Measurements from ENCODE around the gene TLL2.
"Not testable (repeated sequence)": the region's sequence is repeated elsewhere in the genome, so short reads cannot be mapped to it uniquely, and the experiment has no call there.

The TLL2 gene

DNA sequence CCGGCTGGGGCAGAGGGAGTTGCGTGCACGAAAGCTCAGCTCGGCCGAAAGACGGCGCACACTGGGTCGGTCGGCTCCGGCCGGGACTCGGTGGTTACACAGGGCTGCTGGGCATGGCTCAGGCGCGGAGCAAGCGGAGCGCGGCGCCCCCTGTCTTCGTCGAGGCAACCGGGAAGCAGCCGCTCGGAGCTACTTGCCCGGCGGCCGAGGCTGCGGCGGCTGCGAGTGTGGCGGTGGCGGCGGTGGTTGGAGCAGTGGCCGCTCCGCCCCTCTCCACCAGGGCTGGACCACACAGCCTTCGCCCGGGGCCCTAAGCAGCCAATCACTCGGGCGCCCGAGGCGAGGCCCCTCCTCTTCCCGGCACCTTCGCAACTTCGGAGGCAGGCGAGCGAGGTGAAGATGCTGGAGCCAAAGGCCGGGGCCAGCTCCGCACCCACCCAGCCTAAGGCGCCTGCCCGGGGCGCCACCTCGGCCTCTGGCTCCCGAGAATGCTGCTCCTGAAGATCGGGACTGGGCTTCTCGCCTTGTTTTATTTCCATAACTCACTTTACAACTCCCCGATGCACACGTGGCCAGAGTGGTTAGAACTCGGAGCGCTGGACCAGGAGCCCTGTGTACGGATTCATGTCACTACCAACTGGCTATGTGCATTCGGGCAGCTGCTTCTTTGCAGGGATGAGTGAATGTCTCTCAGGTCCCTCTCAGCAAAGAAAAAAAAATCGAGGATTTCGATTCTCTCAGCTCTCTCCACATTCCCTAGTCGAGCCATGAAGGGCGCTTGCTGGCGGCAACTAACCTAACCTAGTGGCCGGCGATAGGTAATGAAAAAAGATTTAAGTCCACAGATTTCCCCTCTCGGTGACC is at the start of gene TLL2:
TLL2 (minus strand) TSS at position 229 of the 864 bp plus-strand sequence. CDS start 241 bp downstream, outside the sequence.
- peak; percentile 76 for DNase-seq

DNA sequence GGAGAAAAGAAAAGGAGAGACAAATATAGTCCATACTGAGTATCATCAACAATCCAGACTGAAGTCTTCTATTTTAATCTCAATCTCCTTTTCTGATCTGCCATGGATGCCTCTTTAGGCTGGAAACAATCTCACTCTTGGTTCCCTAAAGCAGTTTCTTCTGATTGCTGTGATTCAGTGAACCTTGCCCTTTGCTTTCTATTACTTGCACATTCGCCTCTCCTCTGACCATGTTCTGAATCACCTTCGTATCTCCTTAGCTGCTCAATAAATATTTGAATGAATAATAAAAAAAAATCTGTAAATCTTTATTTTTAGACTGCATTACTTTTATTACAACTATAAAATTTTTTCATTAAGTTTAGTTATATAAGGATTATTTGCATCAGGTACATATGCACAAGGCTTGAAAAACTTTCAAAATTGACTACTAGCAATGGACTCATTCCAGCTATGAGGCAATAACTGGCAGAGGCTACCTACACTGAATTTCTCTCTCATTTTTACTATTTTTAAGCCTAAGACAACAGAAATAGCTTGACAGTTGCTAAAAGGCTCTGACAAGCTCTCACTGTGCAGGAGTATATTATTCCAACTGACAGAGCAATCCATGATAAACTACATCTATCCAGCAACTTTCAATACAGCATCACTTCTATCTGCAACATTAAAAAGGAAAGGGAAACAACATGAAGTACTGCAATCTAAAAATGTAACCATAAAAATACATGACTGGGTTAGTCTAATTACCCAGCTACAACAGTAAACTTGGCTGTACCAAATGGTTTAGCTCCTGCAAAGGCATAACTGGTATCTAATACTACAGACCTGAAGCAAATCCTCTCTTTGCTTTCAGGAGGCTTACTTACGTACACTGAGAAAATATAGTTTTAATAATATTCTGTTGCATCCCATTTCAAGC is 47.5 kb upstream of the TLL2 start:
- no peak for DNase-seq

DNA sequence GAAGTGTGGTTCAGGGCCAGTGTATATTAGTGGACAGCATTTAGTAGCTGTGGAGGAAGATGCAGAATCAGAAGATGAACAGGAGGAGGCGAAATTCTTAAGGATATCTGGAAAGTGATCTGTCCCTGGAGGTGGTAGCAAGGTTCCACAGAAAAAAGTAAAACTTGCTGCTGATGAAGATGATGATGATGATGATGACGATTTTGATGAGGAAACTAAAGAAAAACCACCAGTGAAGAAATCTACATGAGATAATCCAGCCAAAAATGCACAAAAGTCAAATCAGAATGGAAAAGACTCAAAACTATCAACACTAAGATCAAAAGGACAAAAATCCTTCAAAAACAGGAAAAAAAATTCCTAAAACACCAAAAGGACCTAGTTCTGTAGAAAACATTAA is 46.8 kb upstream of the TLL2 start:
- DNase-seq, result no peak

DNA sequence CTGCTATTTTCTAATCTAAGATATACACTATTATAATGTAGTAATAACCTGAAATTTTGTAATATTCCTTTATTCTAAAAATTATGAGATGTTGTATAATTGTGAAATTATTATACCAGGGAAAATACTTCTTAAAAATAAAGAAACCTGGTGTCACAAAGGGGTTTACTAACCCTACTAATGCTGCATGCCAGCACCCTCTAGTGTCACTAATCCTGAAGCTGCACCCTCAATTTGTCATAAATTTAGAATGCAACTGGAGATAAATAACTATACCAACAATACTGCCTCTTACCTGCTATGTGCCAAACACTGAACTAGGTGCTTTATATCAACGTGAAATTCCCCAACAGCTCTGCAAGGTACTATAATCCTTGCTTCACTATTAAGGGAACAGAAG is 42.3 kb upstream of the TLL2 start:
- DNase-seq, result peak; percentile 29

DNA sequence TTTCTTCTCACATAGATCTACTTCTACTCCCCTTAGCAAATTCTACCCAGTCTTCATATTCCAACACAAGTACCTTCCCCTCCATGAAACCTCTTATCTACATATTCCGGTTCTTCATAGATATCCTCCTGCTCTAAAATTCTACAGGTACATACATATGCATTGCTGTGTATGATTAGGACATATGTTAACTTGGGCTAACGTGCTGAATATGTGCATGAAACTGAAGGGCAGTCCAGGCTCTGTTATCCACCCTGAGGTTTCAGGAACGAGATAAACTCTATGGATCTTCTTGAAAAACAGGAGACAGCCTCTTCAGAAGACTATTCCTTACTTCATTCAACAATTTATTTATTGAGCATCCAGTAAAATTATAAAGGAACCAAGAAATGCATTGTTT is 41.6 kb upstream of the TLL2 start:
- DNase-seq, result no peak

DNA sequence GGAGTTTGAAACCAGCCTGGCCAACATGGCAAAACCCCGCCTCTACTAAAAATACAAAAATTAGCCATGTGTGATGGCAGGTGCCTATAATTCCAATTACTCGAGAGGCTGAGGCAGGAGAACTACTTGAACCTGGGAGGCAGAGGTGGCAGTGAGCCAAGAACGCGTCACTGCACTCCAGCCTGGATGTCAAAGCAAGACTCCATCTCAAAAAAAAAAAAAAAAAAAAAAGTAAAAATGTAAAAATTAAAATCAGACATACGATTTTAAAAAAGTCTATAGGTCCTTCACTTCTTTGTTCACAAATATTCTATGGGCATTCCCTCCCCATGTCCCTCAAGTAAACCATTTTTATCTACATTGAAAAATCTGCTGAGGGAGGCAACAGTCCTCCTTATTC is 34.9 kb upstream of the TLL2 start:
- peak; percentile 82 for DNase-seq

DNA sequence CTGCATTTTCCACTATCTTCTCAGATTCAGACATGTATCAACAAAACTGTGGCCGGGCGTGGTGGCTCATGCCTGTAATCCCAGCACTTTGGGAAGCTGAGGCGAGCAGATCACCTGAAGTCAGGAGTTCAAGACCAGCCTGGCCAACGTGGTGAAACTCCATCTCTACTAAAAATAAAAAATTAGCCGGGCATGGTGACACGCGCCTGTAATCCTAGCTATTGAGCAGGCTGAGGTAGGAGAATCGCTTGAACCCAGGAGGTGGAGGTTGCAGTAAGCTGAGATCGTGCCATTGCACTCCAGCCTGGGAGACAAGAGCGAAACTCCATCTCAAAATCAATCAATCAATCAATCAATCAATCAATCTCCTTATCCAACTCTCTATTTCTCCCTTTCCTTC is 31.8 kb upstream of the TLL2 start:
- DNase-seq, result not testable (repeated sequence)

DNA sequence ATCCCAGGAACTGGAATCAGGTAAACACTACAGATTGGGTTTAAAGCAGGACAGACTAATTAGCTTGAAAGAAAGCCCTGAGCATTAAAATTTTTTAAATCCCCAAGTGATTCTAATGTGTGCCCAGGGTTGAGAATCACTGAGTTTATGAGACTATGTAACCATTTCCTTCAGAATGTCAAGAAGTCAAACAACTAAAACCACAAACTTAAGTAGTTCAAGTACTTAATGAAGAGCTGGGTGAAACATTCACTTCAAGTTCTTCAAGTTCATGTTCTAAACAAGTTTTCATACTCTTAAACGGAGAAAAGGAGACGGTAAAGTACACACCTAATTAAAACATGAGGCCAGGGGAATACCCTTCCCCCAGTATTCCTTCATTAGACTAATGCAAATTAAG is 28.2 kb upstream of the TLL2 start:
- DNase-seq, result no peak

DNA sequence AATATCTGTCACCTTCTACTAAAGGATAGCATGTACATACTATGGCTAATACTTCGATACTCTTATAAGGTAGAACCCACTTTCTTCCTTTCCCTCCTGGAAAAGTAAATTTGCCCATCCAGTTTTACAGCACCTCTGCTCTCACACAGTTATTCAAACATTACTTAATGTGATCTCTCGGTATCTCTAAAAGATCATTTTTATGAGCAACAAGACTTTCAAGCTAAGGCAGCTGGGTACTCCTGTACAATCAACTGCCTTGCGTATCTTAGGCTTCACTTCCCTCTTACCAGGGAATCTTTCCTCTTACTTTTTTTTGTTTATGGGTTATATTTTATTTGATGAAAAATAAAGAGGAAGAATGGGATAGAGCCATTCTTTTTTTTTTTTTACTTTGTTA is 26.5 kb upstream of the TLL2 start:
- DNase-seq, result no peak

DNA sequence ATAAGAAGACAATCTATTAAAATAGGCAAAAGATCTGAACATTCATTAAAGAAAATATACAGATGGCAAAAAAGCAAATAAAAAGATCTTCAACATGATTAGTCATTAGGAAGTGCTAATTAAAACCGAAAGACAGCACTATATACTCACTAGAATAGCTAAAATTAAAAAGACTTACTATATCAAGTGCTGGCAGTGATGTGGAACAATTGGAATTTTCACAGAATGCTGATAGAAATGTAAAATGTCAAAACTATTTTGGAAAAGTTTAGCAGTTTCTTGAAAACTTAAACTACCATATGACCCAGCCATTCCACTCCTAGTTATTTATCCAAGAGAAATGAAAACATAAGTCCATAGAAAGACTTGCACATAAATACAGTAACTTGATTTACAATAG is 25.0 kb upstream of the TLL2 start:
- DNase-seq, result no peak

DNA sequence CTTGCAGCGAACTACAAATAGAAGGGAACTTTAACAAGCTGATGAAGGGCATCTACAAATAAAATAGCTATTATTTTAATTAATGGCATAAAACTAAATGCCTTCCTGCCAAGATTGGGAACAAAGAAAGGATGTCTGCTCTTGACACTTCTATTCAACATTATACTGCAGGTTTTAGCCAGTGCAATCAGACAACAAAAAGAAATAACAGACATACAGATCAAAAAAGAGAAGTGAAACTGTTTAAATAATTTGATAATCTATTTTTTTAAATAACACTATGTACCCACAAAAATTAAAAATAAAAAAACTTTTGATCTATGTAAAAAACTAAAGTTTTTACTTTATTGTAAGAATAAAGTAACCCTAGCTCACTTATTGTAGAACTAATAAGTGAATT is 22.4 kb upstream of the TLL2 start:
- DNase-seq, result no peak

DNA sequence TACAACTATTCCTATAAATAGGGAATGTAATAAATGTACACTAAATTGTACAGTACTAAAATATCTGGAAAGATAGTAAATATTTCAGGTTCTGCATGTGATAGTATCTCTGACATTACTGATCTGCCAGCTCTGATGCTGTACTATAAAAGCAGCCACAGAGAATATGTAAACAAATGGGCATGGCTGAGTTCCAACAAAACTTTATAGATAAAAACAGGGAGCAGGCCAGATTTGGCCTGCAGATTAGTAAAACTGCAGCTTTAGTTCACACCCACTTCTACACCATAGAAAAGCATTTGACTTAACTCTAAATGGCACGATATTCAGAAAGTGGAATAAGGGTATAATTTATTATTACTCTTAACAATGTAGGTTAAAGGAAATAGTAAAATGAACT is 18.8 kb upstream of the TLL2 start:
- no peak for DNase-seq

DNA sequence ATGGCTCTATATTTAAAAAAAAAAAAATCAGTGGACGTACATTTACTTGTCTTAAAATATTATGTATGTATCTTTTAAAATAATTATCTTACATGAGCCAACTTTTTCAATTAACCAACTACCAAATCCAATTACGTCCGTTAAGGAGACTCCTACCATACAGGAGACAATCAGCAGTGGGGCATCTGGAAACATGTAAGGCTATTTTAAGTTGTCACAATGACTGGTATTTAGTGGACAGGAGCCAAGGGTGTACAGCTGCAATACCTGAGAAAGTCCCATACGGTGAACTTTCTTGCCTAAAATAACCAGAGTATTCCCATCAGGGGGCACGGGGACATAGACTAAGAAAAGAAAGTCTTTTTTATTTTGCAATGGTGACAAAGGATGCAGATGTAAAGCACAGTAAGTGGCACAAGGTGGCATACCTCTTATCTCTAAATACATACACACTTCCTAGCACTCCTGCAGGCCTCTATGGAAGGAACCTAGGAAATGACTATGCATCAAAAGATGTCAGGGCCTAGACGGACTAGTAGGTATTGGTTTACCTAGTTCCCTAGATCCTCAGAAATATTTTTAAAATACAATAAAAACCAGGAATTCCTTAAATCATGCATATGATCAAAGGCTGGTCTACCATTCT is 16.0 kb upstream of the TLL2 start:
- DNase-seq, result no peak

DNA sequence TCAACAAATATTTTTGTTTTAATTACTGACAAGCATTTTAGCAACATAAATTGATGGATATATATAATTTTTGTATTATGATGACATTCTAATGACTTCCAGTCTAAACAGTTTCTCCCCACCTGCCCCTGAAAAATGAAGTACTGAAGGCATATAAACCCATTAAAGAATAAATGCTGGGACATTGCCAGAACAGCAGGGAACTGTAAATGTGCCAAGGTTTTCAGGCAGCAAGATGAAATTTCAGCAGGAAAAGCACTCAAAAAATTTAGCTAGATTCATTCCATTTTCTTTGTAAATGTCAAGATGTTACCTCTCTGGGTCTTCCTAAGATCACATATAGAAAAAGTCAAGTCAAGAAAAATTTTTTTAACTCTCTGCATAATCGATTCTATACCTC is 11.0 kb upstream of the TLL2 start:
- peak; percentile 13 for DNase-seq

DNA sequence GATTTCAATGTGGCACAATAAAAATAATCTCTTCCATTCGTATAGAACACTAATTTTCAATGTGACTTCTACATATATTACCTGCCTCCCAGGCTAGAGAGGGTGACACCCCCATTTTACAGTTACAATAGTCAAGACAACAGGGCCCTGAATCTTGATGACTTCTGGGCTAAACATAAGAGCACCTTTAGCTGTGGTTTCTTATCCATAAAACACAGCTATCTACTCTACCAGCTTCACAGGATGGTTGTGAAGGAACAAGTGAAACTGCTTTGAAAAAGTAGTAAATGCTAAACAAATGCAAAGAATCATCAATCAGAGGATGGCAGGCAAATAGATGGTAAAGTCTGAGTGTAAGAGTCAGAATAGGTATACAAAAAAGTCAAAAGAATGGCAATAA is 3.6 kb upstream of the TLL2 start:
- DNase-seq, result no peak

DNA sequence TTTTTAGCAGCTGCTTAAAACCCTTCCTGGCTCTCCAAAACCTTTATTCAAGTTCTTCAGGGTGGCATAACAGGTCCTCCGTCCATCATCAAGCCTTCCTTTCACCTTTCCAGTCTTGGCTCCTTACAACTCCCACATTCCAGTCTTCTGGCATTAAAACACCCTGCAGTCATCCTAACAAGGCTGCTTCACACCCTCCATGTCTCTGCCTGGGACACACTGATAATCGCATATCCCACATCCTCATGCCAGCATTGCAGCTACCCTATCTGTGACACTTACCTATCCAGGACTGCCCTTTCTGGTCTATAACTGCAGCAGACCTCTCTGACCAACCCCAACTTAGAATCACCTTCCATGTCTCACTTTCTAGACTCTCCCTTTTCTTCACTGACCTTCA is 2.6 kb upstream of the TLL2 start:
- no peak for DNase-seq

DNA sequence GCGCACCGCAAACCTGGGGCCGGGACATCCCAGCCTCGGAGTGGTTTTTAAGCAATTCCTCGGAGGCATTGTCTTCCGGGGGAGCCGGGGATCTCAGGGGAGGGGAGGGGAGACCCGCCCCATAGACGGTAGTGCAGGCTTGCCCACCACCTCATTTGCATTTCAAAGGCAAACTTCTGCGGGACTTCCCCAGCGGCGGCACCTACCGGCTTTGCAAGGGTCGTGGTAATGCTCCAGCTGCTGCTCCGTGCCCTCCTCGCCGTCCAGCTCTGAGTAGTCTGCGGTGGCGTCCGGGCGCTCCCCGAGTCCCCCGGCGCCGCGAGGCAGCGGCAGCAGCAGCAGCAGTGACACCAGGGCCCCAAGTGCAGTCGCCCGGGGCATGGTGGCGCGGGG is 425 bp downstream of the TLL2 start:
- no peak for DNase-seq

DNA sequence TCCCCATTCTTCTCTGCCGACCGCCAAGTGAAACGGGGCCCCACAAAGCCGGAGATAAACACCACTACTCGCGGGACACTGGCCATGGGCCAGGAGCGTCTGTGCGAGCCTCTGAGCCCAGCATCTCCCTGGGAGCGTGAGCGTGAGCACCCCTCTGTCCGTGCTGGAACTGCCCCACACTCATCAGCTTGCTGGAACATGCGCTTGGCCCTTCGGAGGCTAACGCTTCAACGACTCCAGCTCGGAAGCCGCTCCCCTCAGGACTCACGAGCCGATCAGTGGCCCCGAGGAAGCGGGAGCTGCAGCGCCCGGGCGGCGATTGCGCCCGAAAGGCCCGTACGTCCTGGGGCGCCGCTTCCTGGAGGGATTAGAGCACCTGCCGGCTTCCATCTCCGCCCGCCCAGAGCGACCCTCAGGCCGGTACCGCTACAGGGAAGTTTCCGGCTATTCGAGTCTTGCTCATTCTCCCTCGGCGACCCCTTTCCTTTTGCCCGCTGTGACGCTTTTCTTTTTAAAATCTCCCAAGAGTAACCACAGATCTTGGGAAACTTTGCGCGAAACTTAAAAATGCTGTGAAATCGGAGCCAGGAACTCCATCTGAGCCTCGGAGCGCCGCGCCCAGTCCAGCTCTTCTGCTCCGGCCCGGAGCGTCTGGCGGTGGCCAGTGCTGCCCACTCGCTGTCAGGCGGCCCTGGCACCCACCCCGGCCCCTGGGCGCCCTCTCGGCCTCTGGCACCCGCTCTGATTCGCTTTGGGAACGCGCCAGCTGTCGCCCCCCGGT is 1.0 kb downstream of the TLL2 start:
- peak; percentile 29 for DNase-seq

DNA sequence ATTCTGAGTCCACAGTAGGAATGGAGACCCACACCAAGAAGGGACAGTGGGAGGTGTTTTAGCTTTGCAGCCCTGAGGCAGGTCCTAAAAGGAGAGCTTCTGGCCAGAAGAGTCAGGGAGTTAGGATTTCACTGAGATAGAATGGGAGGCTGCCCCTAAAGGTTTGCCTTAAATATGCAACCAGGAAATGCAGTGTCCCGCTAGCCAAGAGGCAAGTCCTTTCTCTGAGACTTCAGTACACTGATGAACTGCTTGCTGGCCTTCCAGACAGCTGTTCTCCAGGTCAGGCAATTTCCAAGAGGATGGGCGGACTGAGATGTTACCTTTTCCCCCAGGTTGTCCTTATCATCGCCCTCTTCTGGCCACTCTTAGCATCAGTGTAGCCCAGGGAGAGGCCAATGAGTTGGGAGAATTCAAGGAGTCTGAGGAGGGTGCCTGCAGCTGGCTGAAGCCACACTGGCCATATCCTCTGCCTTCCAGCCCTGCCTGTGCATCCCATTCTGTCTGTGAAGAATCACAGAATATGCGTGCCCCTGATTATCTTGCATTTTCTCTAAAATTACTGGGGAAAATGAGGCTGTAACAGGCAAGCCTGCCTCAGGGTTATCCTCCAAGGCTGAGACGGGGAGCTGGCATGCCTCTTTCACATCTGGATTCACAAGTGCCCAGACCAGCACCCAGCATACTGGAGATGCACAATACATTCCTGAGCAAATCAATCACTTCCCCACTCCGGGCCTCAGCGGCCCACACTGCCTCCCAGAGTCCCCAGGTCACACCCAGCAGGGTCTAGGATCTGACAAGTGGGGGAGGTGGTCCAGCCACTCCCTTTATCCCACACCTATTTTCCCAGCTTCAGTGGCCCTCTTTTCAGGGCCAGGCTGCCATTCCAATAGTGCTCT is 2.4 kb downstream of the TLL2 start:
- DNase-seq, result peak; percentile 22

DNA sequence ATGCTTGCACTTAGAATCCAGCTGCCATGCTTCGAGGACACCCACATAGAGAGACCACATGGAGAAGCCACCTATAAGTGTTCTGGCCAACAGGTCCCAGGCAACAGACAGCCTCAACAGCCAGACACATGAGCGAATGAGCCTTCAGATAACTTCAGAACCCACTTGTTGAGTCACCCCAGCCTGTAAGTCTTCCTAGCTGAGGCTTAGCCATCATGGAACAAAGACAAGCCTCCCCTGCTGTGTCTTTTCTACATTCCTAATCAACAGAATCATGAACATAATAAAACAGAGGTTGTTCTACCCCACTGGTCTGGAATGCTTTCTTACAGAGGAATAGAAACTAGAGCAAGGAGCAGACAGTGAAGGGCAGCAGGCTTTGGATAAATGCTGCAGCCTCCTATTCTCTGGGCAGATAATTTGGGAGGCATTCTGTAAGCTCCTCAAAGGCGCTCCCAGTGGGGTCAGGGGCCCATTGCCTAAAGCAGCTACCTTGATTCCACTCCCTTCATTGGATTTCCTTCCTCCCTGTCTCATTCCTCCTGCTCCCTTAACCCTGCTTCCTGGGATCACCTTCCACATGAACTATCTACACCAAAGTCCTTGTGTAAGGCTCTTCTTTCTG is 4.6 kb downstream of the TLL2 start:
- no peak for DNase-seq

DNA sequence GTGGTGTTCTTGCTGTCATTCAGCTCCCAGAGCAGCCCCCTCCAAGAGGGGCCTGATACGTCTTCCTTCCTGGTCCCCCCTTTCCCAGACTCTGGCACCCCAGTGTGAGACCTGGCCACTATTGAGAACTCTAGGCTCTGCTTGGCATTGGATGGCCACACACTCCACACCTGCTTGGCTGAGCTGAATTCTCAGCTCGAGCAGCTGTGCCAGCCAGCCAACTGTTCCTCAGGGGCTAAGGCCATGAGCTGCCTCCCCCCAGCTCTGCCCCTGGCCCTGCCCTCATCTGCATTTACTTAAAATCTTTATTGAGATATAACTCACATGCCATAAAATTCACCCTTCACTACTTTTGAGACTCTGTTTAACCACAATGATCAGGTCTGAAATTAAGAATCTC is 6.7 kb downstream of the TLL2 start:
- no peak for DNase-seq
